ENCODE results near the gene CCNI2.

CCNI2 gene

DNA sequence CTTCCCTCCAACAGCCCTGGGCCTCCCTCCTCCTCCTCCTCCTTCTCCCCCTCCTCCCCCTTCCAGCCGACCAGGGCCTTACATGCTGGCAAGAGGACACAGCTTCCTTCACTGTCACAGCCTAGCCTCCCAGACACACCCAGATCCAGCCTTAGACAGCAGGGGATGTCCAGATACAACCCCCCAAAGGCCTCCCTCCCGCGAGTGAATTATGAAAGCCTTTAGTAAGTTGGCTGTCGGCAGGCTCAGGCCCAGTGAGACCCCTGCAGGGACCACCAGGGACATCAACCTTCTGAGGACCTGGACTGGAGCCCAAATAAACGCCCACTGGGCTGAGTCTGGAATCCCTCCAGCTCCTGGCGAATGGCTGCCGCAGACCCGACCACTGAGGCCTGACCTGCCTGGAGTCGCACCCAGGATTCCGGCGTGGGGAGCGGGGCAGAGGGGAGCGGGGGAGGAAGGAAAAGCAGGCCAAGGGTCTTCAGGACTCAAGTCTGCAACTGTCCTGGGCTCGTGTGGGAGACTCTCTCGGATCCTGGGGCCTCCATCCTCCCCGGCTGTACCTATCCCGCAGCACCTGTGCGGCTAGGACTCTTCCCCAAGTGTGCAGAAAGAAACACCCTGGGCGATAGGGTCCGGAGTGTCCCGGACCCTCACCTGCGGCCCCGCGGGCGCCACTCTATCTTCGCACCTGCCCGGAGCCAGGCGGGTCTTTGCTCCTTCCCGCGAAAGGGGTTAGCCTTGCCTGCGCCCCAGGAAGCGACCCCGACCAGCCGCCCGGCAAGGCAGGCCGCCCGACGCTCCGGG lies 29.1 kb downstream of the CCNI2 start:
- Histone ChIP-seq H3K36me3 (no peaks in the 10 kb centered on the region), H3K4me1 (peaks cover 0 to 63% (median 47%) of the 10 kb centered on the region in 4 donors), H3K27me3 (no peaks in the 10 kb centered on the region), H3K4me3 (peak overlapping the region; percentile 63 to 90), H3K9me3 (no peaks in the 10 kb centered on the region), H3K27ac (peak overlapping the region; percentile 85 to 98)
- intact Hi-C loops (cut with DNase I; ENCODE audit: low total_unique reads), result no loop called here
- TF ChIP-seq, protein P1, sequence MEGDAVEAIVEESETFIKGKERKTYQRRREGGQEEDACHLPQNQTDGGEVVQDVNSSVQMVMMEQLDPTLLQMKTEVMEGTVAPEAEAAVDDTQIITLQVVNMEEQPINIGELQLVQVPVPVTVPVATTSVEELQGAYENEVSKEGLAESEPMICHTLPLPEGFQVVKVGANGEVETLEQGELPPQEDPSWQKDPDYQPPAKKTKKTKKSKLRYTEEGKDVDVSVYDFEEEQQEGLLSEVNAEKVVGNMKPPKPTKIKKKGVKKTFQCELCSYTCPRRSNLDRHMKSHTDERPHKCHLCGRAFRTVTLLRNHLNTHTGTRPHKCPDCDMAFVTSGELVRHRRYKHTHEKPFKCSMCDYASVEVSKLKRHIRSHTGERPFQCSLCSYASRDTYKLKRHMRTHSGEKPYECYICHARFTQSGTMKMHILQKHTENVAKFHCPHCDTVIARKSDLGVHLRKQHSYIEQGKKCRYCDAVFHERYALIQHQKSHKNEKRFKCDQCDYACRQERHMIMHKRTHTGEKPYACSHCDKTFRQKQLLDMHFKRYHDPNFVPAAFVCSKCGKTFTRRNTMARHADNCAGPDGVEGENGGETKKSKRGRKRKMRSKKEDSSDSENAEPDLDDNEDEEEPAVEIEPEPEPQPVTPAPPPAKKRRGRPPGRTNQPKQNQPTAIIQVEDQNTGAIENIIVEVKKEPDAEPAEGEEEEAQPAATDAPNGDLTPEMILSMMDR (IDR thresholded peaks at IDR 0.05), result no peak
- peak; percentile 58 to 68 for DNase-seq

DNA sequence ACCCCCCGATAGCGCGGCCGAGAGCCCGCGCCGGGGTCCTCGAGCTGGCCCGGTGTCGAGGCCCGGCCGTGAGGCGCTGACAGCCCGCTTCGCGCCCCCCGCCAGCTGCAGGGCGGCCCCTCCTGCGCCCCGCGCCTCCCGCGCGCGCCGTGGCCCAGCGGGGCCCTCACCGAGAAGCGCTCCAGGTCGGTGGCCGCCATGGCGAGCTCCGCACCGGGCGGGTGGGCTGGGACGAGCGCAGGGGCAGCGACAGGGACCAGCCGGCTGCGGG lies 29.6 kb downstream of the CCNI2 start:
- Histone ChIP-seq H3K4me1 (peaks cover 0 to 60% (median 42%) of the 10 kb centered on the region in 4 donors), H3K27me3 (no peaks in the 10 kb centered on the region), H3K36me3 (no peaks in the 10 kb centered on the region), H3K9me3 (no peaks in the 10 kb centered on the region), H3K27ac (peak overlapping the region; percentile 85 to 98), H3K4me3 (peak overlapping the region; percentile 63 to 90)
- no peak for DNase-seq
- intact Hi-C loops (cut with DNase I; ENCODE audit: low total_unique reads), result no loop called here
- TF ChIP-seq, protein P1 (IDR thresholded peaks at IDR 0.05), result no peak

DNA sequence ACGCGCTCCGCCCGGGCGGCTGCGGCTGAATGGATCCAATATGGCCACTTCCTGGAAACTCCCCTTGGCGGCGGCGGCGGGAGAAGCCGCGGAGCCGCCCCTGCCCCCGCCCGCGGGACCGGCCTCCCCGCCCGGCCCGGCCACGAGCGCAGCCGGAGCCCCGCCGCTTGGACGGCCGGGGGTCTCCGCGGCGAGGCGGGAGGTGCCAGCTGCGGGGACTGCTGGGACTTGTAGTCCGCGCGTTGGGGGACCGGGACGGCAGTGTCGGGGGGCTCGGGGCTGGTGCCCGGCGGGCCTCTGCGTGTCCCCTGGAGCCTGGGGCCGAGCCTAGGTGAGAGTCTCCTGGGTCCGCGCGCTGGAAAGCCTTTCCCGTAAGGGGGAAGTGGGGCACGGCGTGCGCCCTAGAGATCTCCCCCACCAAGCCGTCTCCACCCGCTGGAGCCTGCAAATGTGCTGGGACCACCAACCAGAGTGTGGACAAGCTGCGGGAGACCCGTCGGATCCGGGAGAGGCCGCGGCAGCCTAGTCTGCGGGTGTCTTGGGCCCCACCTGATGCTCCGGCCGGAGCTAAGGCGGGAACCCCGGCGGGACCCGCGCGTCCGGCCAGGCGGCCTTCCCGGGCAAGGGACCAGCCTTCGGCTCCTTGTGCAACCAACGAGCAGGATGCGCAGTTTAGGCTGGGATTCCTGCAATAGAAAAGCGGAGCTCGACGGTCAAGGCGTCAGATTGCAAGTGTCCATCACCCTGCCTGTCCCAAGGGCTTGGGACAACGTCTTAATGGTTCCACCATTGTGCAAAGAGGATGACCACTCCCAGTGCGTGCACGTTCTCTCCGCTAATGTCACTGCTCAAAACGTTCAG lies 30.2 kb downstream of the CCNI2 start, which contains the start of gene SEPTIN8:
TSS of gene SEPTIN8 (minus strand) at position 31 of the 861 bp plus-strand sequence. CDS start 102 bp downstream, outside the sequence.
- Histone ChIP-seq H3K27ac (peak within 1 kb of the TSS; percentile 85 to 98), H3K36me3 (no peaks in the 10 kb centered on the region), H3K9me3 (no peaks in the 10 kb centered on the region), H3K4me3 (peak within 1 kb of the TSS; percentile 63 to 90), H3K4me1 (peaks cover 0 to 58% (median 36%) of the 10 kb centered on the region in 4 donors), H3K27me3 (no peaks in the 10 kb centered on the region)
- peak; percentile 59 to 81 for DNase-seq
- TF ChIP-seq, protein P1 (IDR thresholded peaks at IDR 0.05), result no peak
- intact Hi-C loops (cut with DNase I; ENCODE audit: low total_unique reads), result no loop called here

DNA sequence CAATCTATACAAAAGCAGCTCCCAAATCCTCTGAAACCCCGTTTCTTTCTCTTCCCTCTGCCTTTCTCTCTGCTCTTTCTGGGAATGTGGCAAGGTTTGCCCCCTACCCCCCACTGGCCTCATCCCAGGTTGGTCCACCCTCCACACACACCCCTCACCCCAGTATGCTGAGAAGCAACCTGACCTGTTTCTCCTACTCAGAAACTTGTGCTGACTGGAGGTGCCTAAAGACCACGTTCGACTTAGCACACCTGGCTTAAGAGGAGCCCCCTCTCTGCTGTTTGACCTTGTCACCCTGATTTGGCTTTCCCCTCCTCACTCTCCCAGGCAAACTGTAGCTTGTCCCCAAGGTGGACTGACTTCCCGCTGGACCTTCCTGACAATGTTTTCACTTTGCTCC lies 30.9 kb downstream of the CCNI2 start:
- no peak for DNase-seq
- TF ChIP-seq, protein P1 (IDR thresholded peaks at IDR 0.05), result no peak
- H3K4me3 ChIP-seq, result peak overlapping the region; percentile 63 to 90
- no peaks in the 10 kb centered on the region for H3K9me3 ChIP-seq
- H3K4me1 ChIP-seq, result peaks cover 0 to 51% (median 29%) of the 10 kb centered on the region in 4 donors
- intact Hi-C loops (cut with DNase I; ENCODE audit: low total_unique reads), result no loop called here
- H3K27me3 ChIP-seq, result no peaks in the 10 kb centered on the region
- peak overlapping the region; percentile 85 to 98 for H3K27ac ChIP-seq
- H3K36me3 ChIP-seq, result no peaks in the 10 kb centered on the region

DNA sequence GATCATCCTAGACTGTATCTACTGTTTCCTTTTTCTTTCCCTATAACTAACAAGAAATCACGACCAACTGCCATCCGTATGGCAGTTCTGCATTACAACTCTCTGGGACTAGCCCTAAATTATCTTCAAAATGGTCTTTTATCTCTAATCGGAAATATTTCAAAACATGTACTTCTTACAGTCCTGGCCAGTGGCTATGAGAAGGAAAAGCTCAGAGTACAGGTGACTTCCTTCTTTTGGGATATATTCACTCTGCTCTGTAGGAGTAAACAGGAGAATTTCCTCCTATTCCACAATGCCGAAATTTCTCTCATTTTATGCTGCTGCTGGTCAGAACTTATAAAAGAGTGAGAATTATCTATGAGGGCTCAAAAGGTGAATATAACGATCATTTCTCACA lies 31.6 kb downstream of the CCNI2 start:
- intact Hi-C loops (cut with DNase I; ENCODE audit: low total_unique reads), result no loop called here
- no peaks in the 10 kb centered on the region for H3K27me3 ChIP-seq

More for the DNA sequence above, 31.6 kb downstream of the CCNI2 start:
- Histone ChIP-seq H3K9me3 (no peaks in the 10 kb centered on the region), H3K4me1 (peaks cover 0 to 43% (median 25%) of the 10 kb centered on the region in 4 donors), H3K27ac (peak overlapping the region in 1 of 2 donors; percentile 98), H3K4me3 (no peak overlapping the region), H3K36me3 (no peaks in the 10 kb centered on the region)
- TF ChIP-seq, protein P1 (IDR thresholded peaks at IDR 0.05), result no peak
- DNase-seq, result no peak

Data from tibial artery (tissue), 4 donors.